Mucosa of descending colon (tissue), 3 donors: Measurements from ENCODE around the gene FOXD1. TPM values are rescaled to one million over a fixed set of nuclear protein-coding genes. Genes with fewer than 3 reads are reported as not detected.

ENCODE experiments used
- ATAC-seq: fragments of 200-7000 bp; cut with Tn5 transposase; one replicate; pipeline ENCODE4 v1.9.1; 2020; ENCODE audit warnings: mild to moderate bottlenecking, moderate library complexity
- DNase-seq, 3 donors: peaks; one replicate each; pipeline ENCODE4 v3.0.0-alpha.2; 2020
- H3K36me3 ChIP-seq: fragments of 200-600 bp; one replicate; pipeline ENCODE4 v1.8.0; 2021; ENCODE audit warnings: low read depth, mild to moderate bottlenecking
- H3K4me1 ChIP-seq: fragments of 200-600 bp; one replicate; pipeline ENCODE4 v1.8.0; 2021; ENCODE audit warnings: low read depth, mild to moderate bottlenecking
- H3K4me3 ChIP-seq: fragments of 200-600 bp; one replicate; pipeline ENCODE4 v1.8.0; 2021; ENCODE audit warnings: mild to moderate bottlenecking
- H3K9me3 ChIP-seq: fragments of 200-600 bp; one replicate; pipeline ENCODE4 v1.8.0; 2021; ENCODE audit warnings: mild to moderate bottlenecking
- CTCF ChIP-seq: fragments of 200-600 bp; IDR thresholded peaks from one replicate; pipeline ENCODE4 v1.8.0; 2022; ENCODE audit warnings: antibody characterized with exemption, mild to moderate bottlenecking
- intact Hi-C, 2 donors: fragments of 100-400 bp; cut with DNase I in 1 of 2; cut with micrococcal nuclease in 1 of 2; formaldehyde crosslinking; loops; one replicate each; pipeline versions ENCODE4 v1.11.0 to v1.11.1; 2022; cut with DNase I, micrococcal nuclease
- total RNA-seq, 3 donors: library from RNA; stranded (reverse); fragmentation: NEBNext Ultra II Directional in 2 of 3; extraction: Animal tissue kit (Norgen Biotek cat#: 25700) in 2 of 3; gene quantifications; one replicate each; pipeline versions ENCODE4 v1.2.1 to v1.2.4, GENCODE V29; 2021 to 2023
- donor health status: DM: no; HTN: no; CAD: no; lungs with moderate emphysema.
- donor health status: DM: no; HTN: no; CAD: no.
- donor health status: DM: no; HTN: yes; CAD: no.

The FOXD1 gene
- total RNA-seq, 3 donors from 2014 or later = 0.16 TPM; not detected in 2

- H3K9me3 ChIP-seq = no peaks in the 10 kb centered on the region
- DNase-seq (no peak), ATAC-seq (no peak)
- TF ChIP-seq CTCF = no peak
- intact Hi-C loops = no loop called here
- no peak overlapping the region for H3K4me3 ChIP-seq
- H3K36me3 ChIP-seq = no peaks in the 10 kb centered on the region
- peaks cover 10% of the 10 kb centered on the region for H3K4me1 ChIP-seq
These were observed 30.3 kb downstream of the FOXD1 start for GRCh38 chr5:73418244-73418691.

- intact Hi-C loops = no loop called here
- H3K36me3 ChIP-seq = no peaks in the 10 kb centered on the region
- no peak overlapping the region for H3K4me3 ChIP-seq
- no peaks in the 10 kb centered on the region for H3K9me3 ChIP-seq
- ATAC-seq (no peak), DNase-seq (no peak)
- H3K4me1 ChIP-seq = peaks cover 10% of the 10 kb centered on the region
- no peak for TF ChIP-seq CTCF
These were observed 31.1 kb downstream of the FOXD1 start for GRCh38 chr5:73417303-73418034.

- H3K4me1 ChIP-seq = peaks cover 10% of the 10 kb centered on the region
- H3K4me3 ChIP-seq = no peak overlapping the region
- no peak for TF ChIP-seq CTCF
- H3K36me3 ChIP-seq = no peaks in the 10 kb centered on the region
- intact Hi-C loops = no loop called here
- DNase-seq = no peak
- ATAC-seq = no peak
- H3K9me3 ChIP-seq = no peaks in the 10 kb centered on the region
These were observed 33.0 kb downstream of the FOXD1 start for GRCh38 chr5:73415617-73416016.

GRCh38 chr5:73415171-73415570 is 33.4 kb downstream of the FOXD1 start:
- intact Hi-C loops = no loop called here
- H3K36me3 ChIP-seq = no peaks in the 10 kb centered on the region
- no peak overlapping the region for H3K4me3 ChIP-seq
- TF ChIP-seq CTCF = no peak
- no peak for DNase-seq
- ATAC-seq = no peak
- peaks cover 9% of the 10 kb centered on the region for H3K4me1 ChIP-seq
- no peaks in the 10 kb centered on the region for H3K9me3 ChIP-seq

GRCh38 chr5:73412597-73412988 is 36.0 kb downstream of the FOXD1 start:
- Histone ChIP-seq H3K4me1 (no peaks in the 10 kb centered on the region), H3K36me3 (no peaks in the 10 kb centered on the region), H3K4me3 (no peak overlapping the region), H3K9me3 (no peaks in the 10 kb centered on the region)
- TF ChIP-seq CTCF = no peak
- DNase-seq = no peak
- intact Hi-C loops = no loop called here
- no peak for ATAC-seq
